Right renal cortex interstitium (tissue), 3 donors: ENCODE data around the gene TRPV4. TPM values are rescaled to one million over a fixed set of nuclear protein-coding genes. Genes with fewer than 3 reads are reported as not detected.

Source experiments
- DNase-seq, 3 donors: peaks; one replicate each; pipeline ENCODE4 v3.0.0-alpha.2; 2013; ENCODE audit warnings: low read depth in 3 of 3, low spot score in 2 of 3
- polyA plus RNA-seq, 3 donors: library from polyadenylated mRNA; unstranded; fragments of 120-200 nt; gene quantifications; one replicate each; pipeline ENCODE4 v1.2.1, GENCODE V29; 2013; ENCODE audit not compliant: insufficient read length in 3 of 3

The TRPV4 gene
- polyA plus RNA-seq, 3 donors, result 11.2 to 14.3 (median 12.8) TPM

GRCh38 chr12:109810954-109811623 lies 22.1 kb downstream of the TRPV4 start:
- DNase-seq, result no peak

- DNase-seq, result no peak
Measured at GRCh38 chr12:109808876-109809646, 24.1 kb downstream of the TRPV4 start.

GRCh38 chr12:109807954-109808643 lies 25.1 kb downstream of the TRPV4 start:
- DNase-seq, result no peak

- peak; percentile 13 to 44 (median 16) for DNase-seq
Measured at GRCh38 chr12:109804820-109805761, 28.1 kb downstream of the TRPV4 start.

- no peak for DNase-seq
Measured at GRCh38 chr12:109803678-109804077, 29.5 kb downstream of the TRPV4 start.

- no peak for DNase-seq
Measured at GRCh38 chr12:109802828-109803227, 30.4 kb downstream of the TRPV4 start.

- no peak for DNase-seq
Measured at GRCh38 chr12:109800536-109800935, 32.7 kb downstream of the TRPV4 start.

- DNase-seq, result no peak
Measured at GRCh38 chr12:109798691-109799090, 34.5 kb downstream of the TRPV4 start.

- DNase-seq, result no peak
Measured at GRCh38 chr12:109797905-109798669, 35.1 kb downstream of the TRPV4 start.

GRCh38 chr12:109796057-109796456 lies 37.1 kb downstream of the TRPV4 start:
- no peak for DNase-seq

- DNase-seq, result no peak
Measured at GRCh38 chr12:109795023-109795422, 38.2 kb downstream of the TRPV4 start.

GRCh38 chr12:109793826-109794501 lies 39.2 kb downstream of the TRPV4 start:
- DNase-seq, result no peak

- no peak for DNase-seq
Measured at GRCh38 chr12:109793411-109793810, 39.8 kb downstream of the TRPV4 start.

- no peak for DNase-seq
Measured at GRCh38 chr12:109792992-109793391, 40.2 kb downstream of the TRPV4 start.

- no peak for DNase-seq
Measured at GRCh38 chr12:109789526-109790048, 43.6 kb downstream of the TRPV4 start.

- no peak for DNase-seq
Measured at GRCh38 chr12:109786799-109787198, 46.4 kb downstream of the TRPV4 start.

GRCh38 chr12:109785854-109786253 lies 47.3 kb downstream of the TRPV4 start:
- no peak for DNase-seq

GRCh38 chr12:109783965-109784244 lies 49.3 kb downstream of the TRPV4 start:
- no peak for DNase-seq
